NCI-H446 (cell line): ENCODE results near the gene F8.
"Not testable (repeated sequence)": the region's sequence is repeated elsewhere in the genome, so short reads cannot be mapped to it uniquely, and the experiment has no call there.

ENCODE experiments used
- DNase-seq, 2 experiments: peaks; one replicate each; lab custom pipeline; 2025; lab: John Stamatoyannopoulos, UW

Gene F8

GRCh38 chrX:155031657-155032056 is 9.1 kb upstream of the F8 start:
- no peak for DNase-seq

- no peak for DNase-seq
Observed at GRCh38 chrX:155028877-155029291, 6.4 kb upstream of the F8 start.

DNA sequence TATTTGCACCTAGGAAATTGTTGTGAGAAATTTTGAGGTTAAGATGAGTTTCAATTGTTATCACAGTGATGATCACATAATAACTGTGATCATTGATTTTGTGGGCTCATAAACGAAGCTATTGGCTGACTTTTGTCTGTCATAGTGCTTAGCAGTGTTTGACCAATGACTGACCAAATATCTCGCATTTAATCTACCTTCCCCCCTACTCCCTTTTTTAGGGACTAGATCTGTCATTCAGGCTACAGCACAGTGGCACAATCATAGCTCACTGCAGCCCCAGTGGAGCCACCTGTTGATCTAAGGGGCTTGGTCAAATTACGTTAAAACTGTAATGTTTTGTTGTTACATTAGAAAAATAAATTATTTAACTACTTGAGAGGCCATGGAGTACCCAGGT is 5.6 kb upstream of the F8 start:
- peak in 1 of 2 experiments; percentile 0 for DNase-seq

DNA sequence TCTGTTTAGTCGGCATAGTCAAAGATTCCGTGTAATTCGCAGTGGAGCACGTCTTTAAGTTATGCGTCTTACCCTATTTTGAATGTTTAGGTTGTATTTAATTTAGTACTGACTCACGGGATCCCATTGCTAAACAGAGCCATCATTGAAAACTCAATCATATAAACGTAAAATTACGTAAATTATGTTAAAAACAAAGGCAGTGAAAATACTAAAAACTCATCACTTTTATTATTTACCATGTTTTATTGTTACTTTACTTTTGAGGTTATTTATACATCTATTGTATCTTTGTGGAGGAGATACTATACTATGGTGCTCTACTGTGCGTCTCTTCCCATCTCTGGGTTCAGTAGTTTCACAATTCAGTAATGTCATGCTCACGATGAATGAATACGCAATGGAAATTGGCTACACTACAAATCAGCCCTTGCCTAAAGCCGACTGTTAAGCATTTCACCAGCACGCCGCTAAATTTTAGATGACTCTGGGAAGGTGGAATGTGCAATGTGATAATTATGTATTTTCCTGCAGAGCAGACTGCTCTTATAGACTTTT is 5.1 kb upstream of the F8 start:
- DNase-seq: peak; percentile 26 to 40

DNA sequence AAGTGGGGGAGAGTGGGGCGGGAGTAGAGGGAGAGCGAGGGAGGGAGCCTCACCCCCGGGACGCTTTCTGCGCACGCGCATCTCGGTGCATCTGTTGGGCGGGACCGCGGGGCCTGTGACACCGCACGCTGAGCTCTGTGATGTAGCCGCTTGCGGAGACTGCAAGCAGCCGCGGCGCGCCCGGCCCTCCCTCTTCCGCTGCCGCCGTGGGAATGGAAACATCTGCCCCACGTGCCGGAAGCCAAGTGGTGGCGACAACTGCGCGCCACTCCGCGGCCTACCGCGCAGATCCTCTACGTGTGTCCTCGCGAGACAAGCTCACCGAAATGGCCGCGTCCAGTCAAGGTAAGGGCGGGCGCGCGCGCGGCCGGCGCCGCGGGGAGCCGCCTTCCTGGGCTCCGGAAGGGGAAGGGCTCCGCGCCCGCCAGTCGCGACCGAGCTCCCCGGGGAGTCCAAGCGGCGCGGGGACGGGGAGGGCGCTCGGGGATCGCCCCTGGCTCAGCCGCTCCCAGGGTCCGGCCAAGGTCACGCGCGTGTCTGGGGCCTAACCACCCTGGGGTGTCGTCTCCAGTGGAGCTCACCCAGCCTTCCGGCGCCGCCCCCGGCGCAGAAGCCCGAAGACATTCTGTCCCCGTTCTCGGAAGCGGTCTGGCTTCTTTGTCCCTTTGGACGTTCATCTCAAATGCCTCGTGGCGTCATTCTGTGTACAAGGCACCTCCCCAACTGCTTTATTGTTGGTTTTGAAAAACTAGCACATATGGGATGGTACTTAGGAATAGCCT is 4.4 kb upstream of the F8 start, which contains the start of gene FUNDC2:
TSS of gene FUNDC2 (plus strand) at position 118 of the 782 bp plus-strand sequence. CDS start at position 213, 95 bp downstream.
- peak; percentile 80 to 94 for DNase-seq

- DNase-seq: no peak
Observed at GRCh38 chrX:155026420-155026726, 3.9 kb upstream of the F8 start.

- no peak for DNase-seq
Observed at GRCh38 chrX:155023907-155024833, 1.6 kb upstream of the F8 start.

- DNase-seq: no peak
Observed at GRCh38 chrX:155020591-155020990, 1.9 kb downstream of the F8 start.

GRCh38 chrX:155009994-155010472 is 12.5 kb downstream of the F8 start:
- DNase-seq: no peak

- DNase-seq: not testable (repeated sequence)
Observed at GRCh38 chrX:155008578-155008977, 13.9 kb downstream of the F8 start.

DNA sequence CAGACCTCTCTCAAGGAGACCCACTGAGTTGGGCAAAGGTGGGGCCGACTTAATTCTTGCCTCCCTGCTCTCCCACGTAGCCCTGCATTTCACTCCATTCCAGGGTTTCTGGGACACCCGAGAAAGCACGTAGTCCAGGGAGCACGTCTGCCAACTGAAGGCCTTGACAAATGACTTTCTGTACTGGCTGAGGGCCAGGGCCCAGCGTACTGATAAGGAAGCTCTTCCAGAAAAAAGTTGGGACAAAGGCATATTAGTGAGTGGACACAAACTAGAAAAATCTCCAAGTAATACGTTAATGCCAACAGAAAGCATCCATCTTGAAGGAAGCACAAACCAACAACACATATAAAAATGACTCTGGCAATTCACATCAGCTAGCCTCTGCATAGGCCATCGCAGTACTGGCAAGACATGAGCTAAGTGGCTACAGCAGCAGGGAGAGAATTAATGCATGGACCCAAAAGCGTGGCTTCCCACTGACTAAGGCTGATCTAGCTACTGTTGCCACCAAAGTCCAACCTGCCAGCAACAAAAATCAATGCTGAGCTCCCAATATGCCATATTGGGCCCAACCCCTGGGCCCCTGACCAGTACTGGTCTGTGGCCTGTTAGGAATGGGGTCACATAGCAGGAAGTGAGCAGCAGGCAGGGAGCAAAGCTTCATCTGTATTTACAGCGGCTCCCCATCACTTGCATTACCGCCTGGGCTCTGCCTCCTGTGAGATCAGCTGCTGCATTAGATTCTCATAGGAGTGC is 15.4 kb downstream of the F8 start:
- DNase-seq: not testable (repeated sequence)

DNA sequence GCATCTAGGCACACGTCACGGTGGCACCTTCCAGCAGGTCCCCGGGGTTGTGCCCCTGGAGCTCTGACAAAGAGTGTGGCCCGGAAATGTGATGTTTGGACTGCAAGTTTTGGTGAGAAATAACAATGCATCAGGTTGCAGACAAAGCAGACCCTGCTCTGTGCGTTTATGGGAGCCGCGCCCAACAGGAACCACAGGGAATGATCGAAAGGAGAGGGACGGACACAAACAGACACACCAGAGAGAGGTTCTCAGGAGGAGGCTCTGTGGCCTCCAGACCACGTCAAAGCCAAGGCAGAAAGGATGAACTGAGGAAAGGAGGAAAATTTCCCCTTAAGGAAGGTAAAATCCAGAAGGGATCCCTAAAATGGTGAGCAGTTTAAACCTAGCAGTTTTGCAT is 16.1 kb downstream of the F8 start:
- DNase-seq: not testable (repeated sequence)

GRCh38 chrX:155005190-155005589 is 17.3 kb downstream of the F8 start:
- no peak for DNase-seq

GRCh38 chrX:155001873-155002272 is 20.6 kb downstream of the F8 start:
- no peak for DNase-seq

GRCh38 chrX:155000841-155001240 is 21.7 kb downstream of the F8 start:
- DNase-seq: no peak

DNA sequence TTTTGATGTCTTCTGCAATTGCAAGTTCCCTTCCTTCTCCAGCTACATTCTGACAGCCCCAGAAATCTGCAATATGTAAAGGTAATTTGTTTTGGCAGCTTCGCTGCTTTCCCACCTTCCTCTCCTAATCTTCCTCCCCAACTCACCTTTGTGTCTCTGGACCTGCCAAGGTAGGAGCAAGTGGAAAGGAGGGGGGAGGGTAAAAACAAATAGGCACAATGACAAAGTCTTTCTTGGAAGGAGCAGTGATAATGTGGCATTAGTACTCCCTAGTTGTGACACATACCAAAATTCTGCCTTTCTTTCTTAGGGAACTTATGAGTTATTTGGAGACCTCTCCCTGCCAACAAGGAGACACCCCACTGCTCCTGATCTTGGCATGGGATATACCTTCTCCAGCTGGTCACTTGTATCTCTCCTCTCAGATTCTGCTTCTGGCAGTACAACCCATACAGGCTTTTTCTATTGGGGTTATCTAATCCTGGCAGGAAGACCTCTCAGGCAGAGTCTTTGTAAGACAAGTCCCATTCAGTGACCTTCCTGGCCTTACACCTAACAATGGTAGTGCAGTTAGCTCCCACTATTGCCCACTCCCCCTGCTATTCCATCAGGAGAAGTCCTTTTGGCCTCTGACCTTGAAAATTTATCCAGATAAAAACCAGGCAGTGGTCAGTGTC is 24.2 kb downstream of the F8 start:
- no peak for DNase-seq

DNA sequence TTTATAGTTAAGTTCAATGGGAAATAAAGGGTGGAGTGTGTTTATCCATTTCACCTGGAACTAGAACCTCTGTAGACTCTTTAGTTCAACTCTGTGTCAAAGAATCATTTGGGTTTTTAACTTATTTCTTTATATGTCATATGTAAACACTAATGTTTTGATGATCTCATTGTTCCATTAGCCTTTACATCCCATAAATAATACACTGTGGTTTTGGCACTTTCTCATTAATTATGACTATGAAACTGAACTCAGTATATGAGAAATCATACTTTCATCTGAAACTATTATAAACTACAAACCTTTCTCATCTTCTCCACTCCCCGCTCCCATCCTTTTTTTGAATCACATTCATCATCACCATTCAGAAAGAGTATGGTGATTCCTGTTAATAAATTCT is 31.0 kb downstream of the F8 start:
- DNase-seq: no peak

- DNase-seq: no peak
Observed at GRCh38 chrX:154991039-154991438, 31.5 kb downstream of the F8 start.

DNA sequence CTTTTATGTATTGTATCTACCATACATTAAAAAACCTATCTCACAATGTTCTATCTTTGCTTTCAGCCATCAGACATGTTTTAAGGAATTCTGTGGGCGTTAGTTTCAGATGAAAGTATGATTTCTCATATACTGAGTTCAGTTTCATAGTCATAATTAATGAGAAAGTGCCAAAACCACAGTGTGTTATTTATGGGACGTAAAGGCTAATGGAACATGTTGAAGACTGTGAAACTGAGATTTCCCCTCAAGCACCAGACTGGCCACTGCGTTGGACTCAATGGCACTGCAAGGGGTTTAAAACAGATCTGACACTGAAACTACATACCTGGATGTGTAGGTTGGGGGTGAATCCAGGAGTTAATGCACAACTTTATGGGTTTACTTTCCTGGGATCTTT is 32.0 kb downstream of the F8 start:
- DNase-seq: no peak

DNA sequence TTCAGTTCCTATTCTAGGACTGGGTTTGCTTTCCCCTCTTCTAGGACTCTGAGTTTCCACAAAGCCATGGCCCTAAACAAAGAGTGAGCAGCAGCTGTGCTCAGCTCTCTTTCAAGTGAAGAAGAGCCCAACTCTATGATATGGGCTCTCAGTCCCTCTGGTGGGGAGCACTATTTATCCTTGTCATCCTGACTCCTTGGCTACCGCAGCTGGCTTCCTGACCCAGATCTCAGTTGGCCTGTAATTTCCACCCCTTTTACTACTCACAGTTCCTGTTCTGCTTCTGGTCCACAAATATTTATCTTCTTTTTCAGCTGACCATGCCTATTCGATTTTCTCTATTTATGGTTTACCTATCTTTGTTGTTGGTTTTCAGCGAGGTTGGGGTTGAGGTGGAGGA is 33.8 kb downstream of the F8 start:
- DNase-seq: no peak

DNA sequence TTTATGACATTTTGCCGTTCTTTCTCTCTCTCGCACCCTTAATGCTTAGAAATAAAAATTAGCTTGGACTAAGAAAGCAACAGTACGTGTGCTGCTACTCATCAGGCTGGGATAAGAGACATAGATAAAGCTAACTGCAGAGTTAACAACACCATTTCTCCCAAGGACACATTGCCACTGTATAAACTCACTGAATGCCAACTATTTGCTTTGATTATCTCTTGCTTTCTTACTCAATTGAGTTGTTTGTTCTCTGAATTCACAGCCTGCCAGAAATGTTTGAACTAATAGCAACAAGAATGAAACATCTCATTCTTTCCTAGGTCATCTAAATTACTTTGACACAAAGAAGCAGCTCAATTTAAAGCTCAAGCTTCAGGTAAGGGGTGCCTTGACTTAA is 34.6 kb downstream of the F8 start:
- no peak for DNase-seq
